ENCODE results near the gene NR3C1.

GRCh38 chr5:143355710-143356109, 47.8 kb downstream of the NR3C1 start:
- TF ChIP-seq POLR2A (IDR thresholded peaks at IDR 0.05; ENCODE audit: borderline replicate concordance, extremely low read depth, insufficient read depth, insufficient read length) (no peak), ZBTB33 (IDR thresholded peaks at IDR 0.05; ENCODE audit: extremely low read depth, insufficient replicate concordance, low read length) (no peak), SIN3A (IDR thresholded peaks at IDR 0.05; ENCODE audit: low read depth) (no peak), TCF7L2 (IDR thresholded peaks at IDR 0.05; ENCODE audit: borderline replicate concordance, extremely low read depth, insufficient read depth, insufficient read length) (peak; percentile 80), MAX (IDR thresholded peaks at IDR 0.05) (0 out of 2 replicates have a peak, but pooled peaks have one; percentile 23), POLR2AphosphoS5 (IDR thresholded peaks at IDR 0.05; ENCODE audit: low read depth, low read length) (peak; percentile 46; the same call in 1 of the 2 replicates), YY1 (IDR thresholded peaks at IDR 0.05; ENCODE audit: extremely low read depth, insufficient replicate concordance, low read depth, low read length) (no peak), EZH2phosphoT487 (IDR thresholded peaks at IDR 0.05; ENCODE audit: borderline replicate concordance) (no peak), CBX3 (IDR thresholded peaks at IDR 0.05; ENCODE audit: low read depth) (peak; percentile 67), CEBPB (IDR thresholded peaks at IDR 0.05; ENCODE audit: low read depth) (0 out of 2 replicates have a peak, but pooled peaks have one; percentile 24), EZH2 (IDR thresholded peaks at IDR 0.05) (no peak)
- TF ChIP-seq, protein P1, sequence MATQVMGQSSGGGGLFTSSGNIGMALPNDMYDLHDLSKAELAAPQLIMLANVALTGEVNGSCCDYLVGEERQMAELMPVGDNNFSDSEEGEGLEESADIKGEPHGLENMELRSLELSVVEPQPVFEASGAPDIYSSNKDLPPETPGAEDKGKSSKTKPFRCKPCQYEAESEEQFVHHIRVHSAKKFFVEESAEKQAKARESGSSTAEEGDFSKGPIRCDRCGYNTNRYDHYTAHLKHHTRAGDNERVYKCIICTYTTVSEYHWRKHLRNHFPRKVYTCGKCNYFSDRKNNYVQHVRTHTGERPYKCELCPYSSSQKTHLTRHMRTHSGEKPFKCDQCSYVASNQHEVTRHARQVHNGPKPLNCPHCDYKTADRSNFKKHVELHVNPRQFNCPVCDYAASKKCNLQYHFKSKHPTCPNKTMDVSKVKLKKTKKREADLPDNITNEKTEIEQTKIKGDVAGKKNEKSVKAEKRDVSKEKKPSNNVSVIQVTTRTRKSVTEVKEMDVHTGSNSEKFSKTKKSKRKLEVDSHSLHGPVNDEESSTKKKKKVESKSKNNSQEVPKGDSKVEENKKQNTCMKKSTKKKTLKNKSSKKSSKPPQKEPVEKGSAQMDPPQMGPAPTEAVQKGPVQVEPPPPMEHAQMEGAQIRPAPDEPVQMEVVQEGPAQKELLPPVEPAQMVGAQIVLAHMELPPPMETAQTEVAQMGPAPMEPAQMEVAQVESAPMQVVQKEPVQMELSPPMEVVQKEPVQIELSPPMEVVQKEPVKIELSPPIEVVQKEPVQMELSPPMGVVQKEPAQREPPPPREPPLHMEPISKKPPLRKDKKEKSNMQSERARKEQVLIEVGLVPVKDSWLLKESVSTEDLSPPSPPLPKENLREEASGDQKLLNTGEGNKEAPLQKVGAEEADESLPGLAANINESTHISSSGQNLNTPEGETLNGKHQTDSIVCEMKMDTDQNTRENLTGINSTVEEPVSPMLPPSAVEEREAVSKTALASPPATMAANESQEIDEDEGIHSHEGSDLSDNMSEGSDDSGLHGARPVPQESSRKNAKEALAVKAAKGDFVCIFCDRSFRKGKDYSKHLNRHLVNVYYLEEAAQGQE (IDR thresholded peaks at IDR 0.05; ENCODE audit: low read depth) = no peak
- TF ChIP-seq, protein P2, sequence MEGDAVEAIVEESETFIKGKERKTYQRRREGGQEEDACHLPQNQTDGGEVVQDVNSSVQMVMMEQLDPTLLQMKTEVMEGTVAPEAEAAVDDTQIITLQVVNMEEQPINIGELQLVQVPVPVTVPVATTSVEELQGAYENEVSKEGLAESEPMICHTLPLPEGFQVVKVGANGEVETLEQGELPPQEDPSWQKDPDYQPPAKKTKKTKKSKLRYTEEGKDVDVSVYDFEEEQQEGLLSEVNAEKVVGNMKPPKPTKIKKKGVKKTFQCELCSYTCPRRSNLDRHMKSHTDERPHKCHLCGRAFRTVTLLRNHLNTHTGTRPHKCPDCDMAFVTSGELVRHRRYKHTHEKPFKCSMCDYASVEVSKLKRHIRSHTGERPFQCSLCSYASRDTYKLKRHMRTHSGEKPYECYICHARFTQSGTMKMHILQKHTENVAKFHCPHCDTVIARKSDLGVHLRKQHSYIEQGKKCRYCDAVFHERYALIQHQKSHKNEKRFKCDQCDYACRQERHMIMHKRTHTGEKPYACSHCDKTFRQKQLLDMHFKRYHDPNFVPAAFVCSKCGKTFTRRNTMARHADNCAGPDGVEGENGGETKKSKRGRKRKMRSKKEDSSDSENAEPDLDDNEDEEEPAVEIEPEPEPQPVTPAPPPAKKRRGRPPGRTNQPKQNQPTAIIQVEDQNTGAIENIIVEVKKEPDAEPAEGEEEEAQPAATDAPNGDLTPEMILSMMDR (IDR thresholded peaks at IDR 0.05 in 2 of 3, conservative IDR thresholded peaks at IDR 0.05 in 1 of 3; ENCODE audit: borderline replicate concordance in 1 of 3, insufficient read depth in 1 of 3, low read depth in 2 of 3, low read length in 2 of 3) = no peak
- TF ChIP-seq, protein P3, sequence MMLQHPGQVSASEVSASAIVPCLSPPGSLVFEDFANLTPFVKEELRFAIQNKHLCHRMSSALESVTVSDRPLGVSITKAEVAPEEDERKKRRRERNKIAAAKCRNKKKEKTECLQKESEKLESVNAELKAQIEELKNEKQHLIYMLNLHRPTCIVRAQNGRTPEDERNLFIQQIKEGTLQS (IDR thresholded peaks at IDR 0.05) = no peak

Data from HCT116 (cell line).